Bronchial smooth muscle cell (primary cell): ENCODE data around the gene CLK2. TPM values are rescaled to one million over a fixed set of nuclear protein-coding genes. Genes with fewer than 3 reads are reported as not detected.

Source experiments
- total RNA-seq: library from RNA; depleted of rRNA; stranded (reverse); fragments of >200 nt; gene quantifications from 2 replicates; pipeline ENCODE4 v1.2.1, GENCODE V29; 2014

The CLK2 gene
- total RNA-seq, result 26.2 and 41.5 TPM in 2 replicates

GRCh38 chr1:155273343-155274245, at the start of gene CLK2:
CLK2 (minus strand) TSS chr1:155273504; CDS start chr1:155270977, 2,527 bp downstream.

GRCh38 chr1:155320661-155321617, 47.6 kb upstream of the CLK2 start, which contains the start of gene RUSC1:
RUSC1 (plus strand) TSS chr1:155320894; CDS start chr1:155321774, 880 bp downstream.

GRCh38 chr1:155308493-155309422, 35.5 kb upstream of the CLK2 start, which contains the start of gene FDPS:
FDPS (plus strand) TSS chr1:155308866; CDS start chr1:155309790, 924 bp downstream.

GRCh38 chr1:155301342-155301841, 28.1 kb upstream of the CLK2 start, which contains the start of gene PKLR:
PKLR (minus strand) TSS chr1:155301438; CDS start chr1:155301395, 43 bp downstream.

GRCh38 chr1:155277070-155277901, 4.0 kb upstream of the CLK2 start, which contains the start of gene HCN3:
HCN3 (plus strand) TSS chr1:155277463; CDS start chr1:155277591, 128 bp downstream.

GRCh38 chr1:155261852-155262673, 11.2 kb downstream of the CLK2 start, which contains the start of gene SCAMP3:
SCAMP3 (minus strand) TSS chr1:155262360; CDS start chr1:155262151, 209 bp downstream.

GRCh38 chr1:155255243-155256007, 17.9 kb downstream of the CLK2 start, which contains the start of gene ENTREP3:
ENTREP3 (minus strand) TSS chr1:155255483; CDS start chr1:155254877, 606 bp downstream.

Other genes with a start within 250 kb of the CLK2 start
- 0.09 TPM in 1 of 2 replicates, not detected in the other for gene DCST2, start 239.7 kb downstream of the CLK2 start, total RNA-seq
- gene DCST1, start 239.7 kb downstream of the CLK2 start, total RNA-seq, result not detected in 2 replicates
- gene ADAM15, start 222.2 kb downstream of the CLK2 start, total RNA-seq, result 38.8 and 55.6 TPM in 2 replicates
- gene EFNA4, start 209.8 kb downstream of the CLK2 start, total RNA-seq, result 2.4 and 3.6 TPM in 2 replicates
- 0.79 and 1.1 TPM in 2 replicates for gene EFNA3, start 194.7 kb downstream of the CLK2 start, total RNA-seq
- 0.86 and 1.3 TPM in 2 replicates for gene EFNA1, start 145.6 kb downstream of the CLK2 start, total RNA-seq
- gene SLC50A1, start 137.7 kb downstream of the CLK2 start, total RNA-seq, result 16.6 and 27.6 TPM in 2 replicates
- 63.7 and 65.9 TPM in 2 replicates for gene DPM3, start 133.0 kb downstream of the CLK2 start, total RNA-seq
- 82.6 and 100 TPM in 2 replicates for gene KRTCAP2, start 100.2 kb downstream of the CLK2 start, total RNA-seq
- 3.5 and 5.2 TPM in 2 replicates for gene TRIM46, start 99.7 kb downstream of the CLK2 start, total RNA-seq
- 34.0 and 42.0 TPM in 2 replicates for gene THBS3, start 65.6 kb downstream of the CLK2 start, total RNA-seq
- 31.9 and 37.7 TPM in 2 replicates for gene MTX1, start 64.8 kb downstream of the CLK2 start, total RNA-seq
- 4.5 and 5.5 TPM in 2 replicates for gene ENTREP3, start 18.0 kb downstream of the CLK2 start, total RNA-seq
- gene SCAMP3, start 11.1 kb downstream of the CLK2 start, total RNA-seq, result 18.5 and 28.5 TPM in 2 replicates
- 0.95 and 3.2 TPM in 2 replicates for gene HCN3, start 4.0 kb upstream of the CLK2 start, total RNA-seq
- gene PKLR, start 27.9 kb upstream of the CLK2 start, total RNA-seq, result under 0.01 and 0.16 TPM in 2 replicates
- 132 and 244 TPM in 2 replicates for gene FDPS, start 35.4 kb upstream of the CLK2 start, total RNA-seq
- gene RUSC1, start 47.4 kb upstream of the CLK2 start, total RNA-seq, result 8.7 and 11.5 TPM in 2 replicates